NCI-H2196 treated with DMSO at 0.1 percent for 48 hours (cell line): ENCODE measurements around the gene LGALS3BP.

Experiments
- DNase-seq: peaks from one replicate; lab custom pipeline; 2025; ENCODE audit not compliant: unreplicated experiment; lab: John Stamatoyannopoulos, UW

Gene LGALS3BP

DNA sequence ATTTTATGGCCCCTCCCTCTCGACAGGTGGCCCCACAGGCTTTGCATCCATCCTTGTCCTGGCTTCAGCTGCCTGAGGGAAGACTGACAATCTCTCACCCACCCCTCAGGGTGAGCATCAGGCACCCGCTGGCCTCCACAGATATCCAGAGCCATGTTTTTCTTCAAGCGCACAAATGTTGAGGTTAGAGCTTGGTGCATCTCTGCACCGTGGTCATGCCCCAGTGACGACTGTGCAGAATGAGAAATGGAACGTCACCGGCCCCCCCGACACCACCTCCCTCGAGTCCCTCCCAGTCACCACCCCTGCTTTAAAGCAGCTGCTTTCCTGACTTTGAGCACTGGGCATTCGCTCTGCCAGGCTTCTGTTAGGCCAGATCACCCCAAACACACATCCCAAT lies 34.8 kb downstream of the LGALS3BP start:
- no peak for DNase-seq

DNA sequence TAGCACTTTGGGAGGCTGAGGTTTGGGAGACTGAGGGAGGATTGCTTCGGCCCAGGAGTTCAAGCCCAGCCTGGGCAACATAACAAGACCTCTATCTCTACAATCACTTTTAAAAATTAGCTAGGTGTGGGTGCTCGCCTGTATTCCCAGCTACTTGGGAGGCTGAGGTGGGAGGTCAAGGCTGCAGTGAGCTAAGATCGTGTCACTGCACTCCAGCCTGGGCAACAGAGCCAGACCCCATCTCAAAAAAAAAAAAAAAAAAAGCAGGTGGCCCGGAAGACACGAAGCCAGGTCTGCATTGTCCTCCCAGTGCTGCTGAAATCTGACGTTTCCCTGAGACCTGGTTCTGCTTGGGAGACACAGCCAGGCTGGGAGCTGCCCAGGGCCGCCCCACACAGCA lies 35.7 kb downstream of the LGALS3BP start:
- no peak for DNase-seq

DNA sequence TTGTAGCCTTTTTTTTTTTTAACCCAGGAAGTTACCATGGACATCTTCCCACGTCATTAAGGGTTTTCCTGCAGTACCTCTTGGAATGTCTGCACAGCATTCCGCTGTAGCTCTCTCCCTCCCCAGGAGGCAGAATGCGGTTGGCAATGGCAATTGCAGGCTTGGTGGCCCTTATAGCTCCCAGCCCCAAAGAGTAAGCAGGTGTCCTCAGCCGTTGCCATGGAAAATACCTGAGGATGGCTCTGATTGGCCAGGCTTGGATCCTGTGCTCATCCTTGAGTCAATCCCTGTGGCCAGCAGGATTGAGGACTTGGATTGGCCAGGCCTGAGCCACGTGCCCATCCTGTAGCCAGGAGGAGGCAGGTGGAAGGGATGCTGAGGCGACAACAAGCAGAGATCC lies 39.0 kb downstream of the LGALS3BP start:
- peak; percentile 87 for DNase-seq

DNA sequence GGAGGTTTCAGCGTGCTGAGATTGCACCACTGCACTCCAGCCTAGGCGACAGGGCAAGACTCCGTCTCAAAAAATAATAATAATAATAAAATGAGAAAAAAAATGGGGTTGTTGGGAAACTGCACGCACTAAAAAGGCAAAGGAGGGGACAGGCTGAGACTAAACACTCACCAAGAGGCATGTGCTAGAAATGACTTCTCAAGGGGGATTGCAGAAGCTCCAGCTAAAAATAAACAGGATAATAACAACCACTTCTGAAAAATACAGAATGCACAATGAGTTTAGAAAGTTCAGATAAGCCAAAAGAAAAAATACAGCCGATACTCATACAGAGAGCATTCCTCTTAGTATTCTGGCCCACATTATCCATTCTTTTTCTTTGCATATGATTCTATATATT lies 39.5 kb downstream of the LGALS3BP start:
- no peak for DNase-seq

DNA sequence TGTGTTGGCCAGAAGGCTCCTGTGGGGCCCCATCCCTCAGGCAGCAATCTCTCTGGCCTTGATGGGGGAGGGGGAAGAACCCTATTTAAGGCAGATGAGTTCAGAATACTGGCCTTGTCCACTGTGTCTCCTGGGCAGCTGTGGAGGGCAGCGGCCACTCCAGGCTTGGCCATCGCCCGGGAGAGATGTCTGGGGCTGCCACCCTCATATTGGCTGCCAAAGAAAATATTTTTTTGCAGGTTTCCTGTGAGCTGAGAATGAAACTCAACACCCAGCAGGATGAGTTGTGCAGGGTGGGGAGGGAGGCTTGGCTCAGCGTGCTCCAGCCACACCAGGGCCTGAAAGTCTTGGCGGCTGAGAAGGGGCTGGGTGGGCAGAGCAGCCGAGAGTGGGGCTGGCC lies 40.1 kb downstream of the LGALS3BP start:
- DNase-seq = no peak

DNA sequence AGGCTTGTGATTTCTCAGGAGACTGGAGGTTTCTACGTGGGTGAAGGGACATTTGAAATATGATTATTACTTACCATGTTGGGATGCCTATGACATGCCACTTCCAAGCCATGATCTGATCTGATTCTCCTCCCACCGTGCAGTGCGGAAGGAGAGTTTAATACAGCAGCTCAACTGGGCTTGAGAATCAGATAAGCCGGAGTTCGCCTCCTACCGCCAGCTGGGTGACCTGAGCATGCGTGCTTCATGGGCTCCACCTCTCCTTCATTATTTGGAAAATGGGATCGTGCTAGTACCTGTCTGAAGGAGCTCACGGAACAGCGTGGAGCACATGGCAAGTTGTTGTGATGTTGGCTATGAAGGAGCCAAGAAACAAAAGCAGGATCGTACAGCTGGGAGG lies 42.2 kb downstream of the LGALS3BP start:
- DNase-seq = no peak

DNA sequence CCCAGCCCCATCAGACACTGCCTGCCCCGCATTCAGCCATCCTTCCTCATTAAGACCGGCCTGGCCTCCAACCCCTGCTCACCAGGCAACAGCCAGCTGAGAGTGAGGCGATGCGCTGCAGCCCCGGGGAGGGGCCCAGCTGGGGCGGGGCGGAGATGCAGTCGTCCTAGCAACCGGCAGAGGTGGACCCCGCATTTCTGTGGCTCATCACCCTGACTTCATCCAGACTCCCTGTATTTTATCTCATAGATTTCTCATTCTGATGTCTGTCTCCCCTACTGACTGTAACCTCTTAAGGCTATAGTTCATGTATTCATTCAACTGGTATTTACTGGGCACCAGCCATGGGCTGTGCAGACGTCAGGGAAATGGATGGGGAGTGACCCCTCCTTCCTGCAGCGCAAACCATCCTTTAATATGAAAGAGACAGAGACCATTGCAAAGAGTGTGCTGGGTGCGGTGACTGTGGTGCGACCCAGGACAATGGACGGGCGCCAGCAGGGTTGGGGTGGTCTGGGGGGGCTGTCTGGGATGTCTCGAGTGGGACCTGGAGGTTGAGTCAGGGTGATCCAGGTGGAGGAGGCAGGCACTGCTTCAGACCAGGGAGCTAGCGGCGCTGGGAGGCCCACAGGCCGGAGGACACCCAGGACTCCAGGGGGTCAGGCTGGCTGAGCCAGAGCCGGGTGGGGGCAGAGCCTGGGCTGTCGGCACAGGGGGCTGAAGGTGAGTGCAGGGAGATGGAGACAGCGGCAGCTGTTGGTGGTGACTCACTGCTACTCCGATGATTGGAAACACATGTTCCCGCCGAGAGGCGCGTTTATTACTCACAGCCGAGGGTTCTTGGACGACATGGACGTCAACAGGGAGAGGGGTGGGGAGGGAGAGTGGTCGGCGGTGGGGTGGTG lies 44.1 kb downstream of the LGALS3BP start:
- DNase-seq = no peak

DNA sequence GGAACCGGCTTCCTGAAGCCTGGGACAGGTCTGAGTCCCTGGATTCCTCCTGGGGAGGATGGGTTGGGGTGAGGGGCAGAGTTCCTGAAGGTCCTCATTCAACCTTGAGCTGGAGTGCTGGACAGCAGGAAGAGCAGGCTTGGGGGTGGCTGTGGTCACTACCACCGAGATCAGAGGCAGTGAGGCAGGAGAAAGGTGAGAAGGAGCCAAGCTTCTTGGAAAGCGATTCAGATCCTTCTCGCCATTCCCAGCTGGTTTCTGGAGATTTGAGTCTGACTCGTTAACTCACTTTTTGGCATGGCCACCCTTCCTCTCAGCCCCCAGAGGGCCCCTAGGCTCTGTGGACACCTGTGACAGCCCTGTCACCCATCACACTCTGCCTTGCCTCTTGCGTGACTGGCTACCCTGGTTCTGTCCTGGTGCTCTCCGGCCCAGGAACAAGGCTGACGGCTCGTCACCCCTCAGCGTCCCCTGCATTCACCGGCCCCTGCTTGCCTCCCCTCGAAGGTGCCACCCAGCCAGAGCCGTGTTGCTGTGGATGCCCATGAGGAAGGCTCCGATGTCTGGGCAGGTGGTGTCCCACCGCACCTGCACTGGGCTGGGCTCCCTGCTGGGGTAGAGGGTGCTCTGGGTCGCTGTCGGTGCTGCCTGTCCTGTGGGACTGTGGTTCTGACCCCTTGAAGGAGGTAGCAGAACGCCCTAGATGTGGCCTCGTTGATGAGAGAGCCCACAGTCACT lies 44.9 kb downstream of the LGALS3BP start:
- DNase-seq = no peak

DNA sequence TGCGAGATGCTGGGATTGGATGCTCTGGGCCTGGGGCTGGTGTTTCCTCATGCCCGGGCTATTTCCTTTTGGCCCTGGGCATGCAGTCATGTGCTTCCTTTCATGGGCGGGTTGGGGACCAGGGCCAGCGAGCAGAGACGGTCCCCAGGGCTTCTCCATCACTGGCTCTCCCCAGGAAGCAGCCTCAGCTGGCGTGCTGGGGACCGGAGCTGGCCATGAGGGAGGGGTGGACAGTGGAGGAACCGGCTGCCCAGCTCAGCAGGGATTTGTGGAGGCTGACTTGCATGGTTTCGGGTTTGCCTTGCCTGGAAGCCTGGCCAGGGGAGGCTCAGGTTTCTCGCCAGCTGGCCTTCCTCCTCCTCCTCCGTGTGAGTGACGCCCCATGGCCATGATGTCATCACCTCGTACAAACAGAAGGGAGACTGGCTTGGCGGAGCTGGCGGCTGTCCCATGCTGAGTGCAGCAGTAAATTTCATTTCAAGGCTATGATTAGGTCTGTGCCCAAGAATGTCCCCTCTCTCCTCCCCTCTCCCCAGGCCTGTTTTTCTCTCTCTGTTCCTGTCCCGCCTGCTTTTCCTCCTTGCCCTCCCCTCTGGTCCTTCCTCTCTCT lies 45.7 kb downstream of the LGALS3BP start:
- peak; percentile 99 for DNase-seq

DNA sequence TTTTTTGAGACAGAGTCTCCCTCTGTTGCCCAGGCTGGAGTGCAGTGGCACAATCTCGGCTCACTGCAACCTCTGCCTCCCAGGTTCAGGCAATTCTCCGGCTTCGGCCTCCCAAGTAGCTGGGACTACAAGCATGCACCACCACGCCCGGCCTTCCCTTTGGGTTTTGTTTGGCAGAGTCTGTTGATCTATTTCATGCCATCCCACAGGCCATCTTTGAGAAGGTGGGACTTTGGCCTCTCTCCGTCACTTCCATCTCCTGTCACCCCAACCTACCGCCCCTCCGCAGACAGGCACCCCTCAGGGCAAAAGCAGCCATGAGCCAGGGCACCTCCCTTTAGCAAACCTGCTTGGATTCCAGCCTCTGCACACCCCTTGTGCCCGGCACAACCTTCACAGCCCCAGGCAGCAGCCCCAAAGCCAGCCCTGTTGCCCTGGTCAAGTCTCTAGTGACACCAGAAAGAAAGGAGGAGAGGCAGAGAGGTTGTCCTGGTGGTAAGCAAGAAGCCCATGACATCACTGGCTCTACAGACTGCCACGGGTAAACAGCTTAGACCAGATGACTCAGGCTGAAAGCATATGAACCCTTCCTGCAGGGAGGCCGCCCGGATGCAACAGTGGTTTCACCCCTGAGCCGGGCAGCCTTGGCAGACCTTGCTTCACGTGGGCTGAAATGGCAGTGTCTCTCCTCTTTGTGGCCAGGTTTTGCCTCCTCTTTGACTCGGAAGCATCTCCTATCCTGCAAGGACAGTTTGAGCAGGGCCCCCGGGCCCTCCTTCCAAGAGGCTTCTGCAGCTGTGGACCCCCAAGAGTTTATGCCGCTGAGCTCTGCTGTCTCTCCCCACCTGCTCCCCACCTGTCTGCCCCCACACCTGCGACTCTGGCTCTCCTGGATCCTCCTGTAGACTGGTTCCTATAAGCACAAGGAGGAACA lies 46.4 kb downstream of the LGALS3BP start:
- DNase-seq = peak; percentile 83

DNA sequence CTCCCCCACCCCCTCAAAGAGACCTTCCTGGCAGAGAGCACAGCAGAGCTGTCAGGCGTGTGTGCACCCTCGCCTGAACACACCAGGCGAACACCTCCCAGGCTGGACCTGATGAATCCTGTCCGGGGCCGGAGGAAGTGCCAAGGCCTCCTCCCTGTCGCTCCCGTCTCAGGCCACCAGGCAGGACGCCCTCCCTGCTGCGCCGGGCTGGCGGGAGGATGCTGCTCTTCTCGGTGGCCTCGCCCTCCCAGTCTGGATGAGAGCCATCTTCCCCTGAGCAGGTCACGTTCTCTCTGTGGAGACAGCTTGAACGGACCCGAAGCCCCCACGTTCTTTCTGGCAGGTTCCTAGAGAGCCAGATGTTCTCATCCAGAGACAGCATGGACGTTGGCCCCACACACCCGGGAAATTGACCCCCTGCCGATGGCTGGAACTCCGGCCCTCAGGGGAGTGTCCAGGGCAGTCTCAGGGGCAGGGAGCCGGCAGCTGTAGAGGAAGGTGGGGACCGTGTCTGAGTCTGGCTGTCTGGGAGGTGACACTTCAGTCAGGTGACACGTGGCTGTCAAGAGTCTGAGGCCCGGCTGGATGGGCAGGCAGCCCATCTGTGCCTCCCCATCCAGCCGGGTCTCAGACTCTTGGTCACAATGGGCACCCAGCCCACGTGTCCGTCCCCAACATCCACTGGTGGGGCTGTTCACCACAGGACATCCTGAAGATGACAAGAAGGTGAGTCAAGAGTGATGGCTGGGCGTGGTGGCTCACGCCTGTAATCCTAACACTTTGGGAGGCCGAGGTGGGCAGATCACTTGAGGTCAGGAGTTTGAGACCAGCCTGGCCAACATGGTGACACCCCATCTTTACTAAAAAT lies 49.6 kb downstream of the LGALS3BP start:
- DNase-seq = no peak

DNA sequence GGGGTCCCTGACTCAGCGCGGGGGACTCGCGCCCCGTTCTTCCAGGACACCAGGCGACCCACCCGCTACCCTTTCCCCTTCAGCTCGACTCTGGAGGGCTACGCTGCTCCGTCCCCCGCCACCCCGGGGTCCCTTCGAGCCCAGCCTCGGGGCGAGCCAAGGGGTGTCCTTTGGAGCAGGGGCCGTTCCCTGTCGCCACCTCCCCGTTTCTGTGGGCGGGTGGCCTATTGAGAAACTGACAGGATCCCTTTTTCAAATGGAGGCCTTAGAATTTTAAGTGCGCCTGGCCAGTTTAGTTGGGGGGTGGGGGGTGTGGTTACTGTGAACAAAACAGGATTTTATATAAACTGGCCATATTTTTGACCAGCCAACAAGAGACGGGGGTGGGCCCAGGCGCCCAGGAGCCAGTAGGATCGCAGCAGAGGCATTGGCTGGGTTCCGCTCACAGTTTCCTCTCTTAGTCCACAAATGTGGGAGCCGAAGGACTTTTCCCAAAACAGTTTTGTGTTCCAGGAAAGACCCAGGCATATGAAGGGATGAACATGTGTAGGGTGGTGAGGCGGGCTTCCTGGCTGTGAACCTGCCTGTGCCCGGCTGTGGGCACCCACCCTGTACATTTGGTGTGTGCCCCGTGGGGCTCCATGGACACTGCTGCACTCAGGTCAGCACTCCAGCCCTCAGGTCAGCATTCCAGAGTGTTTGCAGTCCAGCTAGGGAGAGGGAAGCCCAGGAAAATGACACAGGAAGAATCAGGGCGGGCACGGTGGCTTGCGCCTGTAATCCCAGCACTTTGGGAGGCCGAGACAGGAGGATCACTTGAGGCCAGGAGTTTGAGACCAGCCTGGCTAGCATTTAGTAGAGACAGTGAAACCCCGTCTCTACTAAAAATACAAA lies 53.8 kb downstream of the LGALS3BP start:
- DNase-seq = peak; percentile 27

DNA sequence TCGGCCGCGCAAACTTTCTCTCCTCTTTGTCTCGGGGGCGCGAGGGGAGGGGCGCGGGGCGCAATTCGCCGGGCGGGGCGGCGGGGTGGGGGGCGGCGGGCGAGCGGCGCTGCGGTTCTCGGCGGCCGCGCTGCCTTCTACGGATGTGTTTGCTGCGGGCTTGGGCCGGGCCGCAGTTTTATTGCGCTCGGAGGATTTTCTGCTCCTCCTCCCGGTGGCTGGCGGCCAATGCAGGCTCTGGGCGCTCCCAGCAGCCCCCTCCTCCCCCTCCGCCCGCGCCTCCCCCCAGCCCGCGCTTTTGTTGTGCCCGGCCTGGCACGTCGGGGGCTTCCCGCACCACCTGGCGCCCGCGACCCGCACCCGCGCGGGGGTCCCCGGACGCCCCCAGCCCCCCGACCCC lies 54.5 kb downstream of the LGALS3BP start, which contains the start of gene TIMP2:
Gene TIMP2, minus strand, starts transcription at position 154 of the 400 bp plus-strand sequence. CDS start 299 bp downstream, outside the sequence.
- peak; percentile 79 for DNase-seq

DNA sequence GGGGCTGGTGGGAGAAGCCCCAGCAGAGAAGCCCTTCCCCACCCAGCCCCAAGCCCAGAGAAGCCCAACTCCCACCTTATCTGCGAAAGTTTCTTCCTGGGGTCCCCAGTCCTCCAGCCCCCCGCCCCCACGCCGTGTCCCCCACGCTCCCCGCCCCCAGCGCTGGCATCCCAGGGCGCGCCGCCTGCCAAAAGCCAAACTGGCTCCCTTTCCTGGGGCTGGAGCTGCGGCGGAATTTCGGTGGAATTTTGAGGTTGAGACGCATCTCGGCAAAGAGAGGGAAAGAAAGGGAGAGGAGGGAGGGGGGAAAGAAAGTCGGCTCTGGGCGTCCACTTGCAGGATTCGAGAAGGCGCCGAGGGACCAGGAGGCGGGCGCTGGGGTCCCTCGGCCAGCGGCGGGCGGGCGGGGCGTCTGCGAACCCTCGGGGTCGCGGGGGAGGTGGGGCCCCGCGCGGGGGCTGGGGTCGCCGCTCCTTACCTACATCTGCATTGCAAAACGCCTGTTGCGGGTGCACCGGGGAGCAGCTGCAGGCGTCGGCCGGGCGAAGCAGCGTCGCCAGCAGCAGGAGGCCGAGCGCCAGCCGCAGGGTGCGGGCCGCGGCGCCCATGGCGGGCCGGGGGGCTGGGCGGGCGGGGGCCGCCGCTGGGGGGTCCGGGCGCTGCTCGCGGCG lies 55.1 kb downstream of the LGALS3BP start:
- no peak for DNase-seq

DNA sequence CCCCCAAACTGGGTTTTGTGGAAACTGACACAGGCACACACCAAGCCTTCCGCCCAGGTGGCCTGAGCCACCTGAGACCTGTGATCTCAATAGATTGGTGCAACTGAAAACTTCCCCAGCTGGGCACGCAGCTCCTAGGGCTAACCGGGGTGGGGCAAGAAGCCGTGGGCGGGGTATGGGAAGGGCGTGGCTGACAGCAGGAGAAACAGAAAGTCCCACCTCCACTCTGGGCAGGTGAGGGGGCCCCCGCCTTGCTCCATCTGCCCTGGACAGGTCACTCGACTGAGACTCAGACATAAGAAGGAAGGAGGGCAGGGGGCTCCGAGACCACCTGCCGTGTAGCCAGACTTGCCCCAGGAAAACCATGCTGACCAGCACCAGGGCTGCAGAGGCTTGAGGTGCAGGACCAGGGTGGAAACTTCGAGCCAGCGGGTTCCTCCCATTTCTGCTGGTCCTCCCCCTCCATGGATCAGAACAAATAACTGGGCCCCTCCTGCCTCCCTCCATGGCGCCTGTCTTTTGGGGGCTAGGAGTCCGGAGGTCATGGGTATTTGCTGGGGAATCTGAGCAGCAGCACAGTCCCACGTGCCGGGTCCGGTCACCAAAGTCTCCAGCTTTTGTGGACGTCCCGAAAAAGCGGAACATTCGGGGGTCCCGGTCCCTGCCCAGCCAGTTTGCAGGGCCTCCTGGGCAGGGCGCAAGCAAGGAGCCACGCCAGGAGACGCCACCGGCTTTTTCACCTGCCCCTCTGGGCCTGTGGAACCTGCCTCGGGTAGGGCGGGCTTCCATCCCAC lies 55.9 kb downstream of the LGALS3BP start:
- peak; percentile 83 for DNase-seq

DNA sequence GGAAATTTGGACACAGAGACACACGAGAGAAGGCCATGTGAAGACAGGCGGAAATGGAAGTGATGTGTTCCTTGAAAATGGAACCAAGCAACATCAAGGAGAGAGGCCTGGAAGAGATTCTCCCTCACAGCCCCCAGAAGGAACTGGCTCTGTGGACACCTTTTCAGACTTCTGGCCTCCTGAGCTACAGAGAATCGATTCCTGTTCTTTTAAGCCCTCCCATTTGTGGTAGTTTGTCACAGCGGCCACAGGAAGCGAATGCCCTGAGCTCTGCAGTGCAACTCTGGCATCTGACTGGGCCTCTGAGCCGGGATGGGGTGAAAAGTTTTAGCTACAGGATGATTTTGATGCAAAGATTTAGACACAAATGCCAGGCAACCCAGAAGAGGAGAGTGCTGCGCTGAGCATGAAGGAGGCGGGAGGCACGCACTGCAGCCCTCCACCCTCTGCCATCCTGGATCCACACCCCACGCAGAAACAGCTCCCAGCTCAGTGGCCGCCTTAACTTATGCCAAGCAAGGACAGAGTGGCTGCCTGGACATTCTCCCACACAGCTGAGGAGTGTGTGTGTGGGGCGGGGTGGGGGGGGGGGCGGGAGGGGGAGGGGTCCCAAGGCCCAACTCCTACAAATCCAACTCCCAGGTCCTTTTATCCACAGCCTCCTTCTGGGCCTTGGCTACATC lies 56.8 kb downstream of the LGALS3BP start:
- DNase-seq = no peak
